Measurements from ENCODE around the gene OSTF1.

The OSTF1 gene

DNA sequence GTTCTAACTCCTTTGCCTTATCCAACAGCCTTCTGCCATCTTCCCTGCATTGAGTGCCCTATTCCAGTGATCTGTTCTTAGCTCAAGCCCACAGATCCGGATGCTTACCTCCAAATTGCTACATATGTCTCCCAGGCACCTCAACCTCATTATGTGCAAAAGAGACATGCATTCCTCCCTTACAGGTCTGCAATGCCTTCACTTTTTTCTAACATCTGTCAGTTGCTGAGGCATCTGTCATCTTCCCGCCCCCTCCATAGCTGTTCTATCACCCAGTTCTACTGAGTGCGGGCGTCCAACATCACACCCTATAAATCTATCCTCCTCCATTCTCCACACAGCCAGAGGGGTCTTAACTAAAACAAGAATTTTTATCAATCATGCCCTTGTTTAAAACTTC, 20.4 kb upstream of the OSTF1 start:
- Mint-ChIP-seq H3K4me1 (ENCODE audit: low read depth) (no peaks in the 10 kb centered on the region), H3K36me3 (ENCODE audit: low read depth) (peaks cover 55% of the 10 kb centered on the region), H3K4me3 (no peak overlapping the region), H3K27ac (no peak overlapping the region), H3K27me3 (no peaks in the 10 kb centered on the region), H3K9me3 (no peaks in the 10 kb centered on the region)
- intact Hi-C loops (cut with micrococcal nuclease): no loop called here

DNA sequence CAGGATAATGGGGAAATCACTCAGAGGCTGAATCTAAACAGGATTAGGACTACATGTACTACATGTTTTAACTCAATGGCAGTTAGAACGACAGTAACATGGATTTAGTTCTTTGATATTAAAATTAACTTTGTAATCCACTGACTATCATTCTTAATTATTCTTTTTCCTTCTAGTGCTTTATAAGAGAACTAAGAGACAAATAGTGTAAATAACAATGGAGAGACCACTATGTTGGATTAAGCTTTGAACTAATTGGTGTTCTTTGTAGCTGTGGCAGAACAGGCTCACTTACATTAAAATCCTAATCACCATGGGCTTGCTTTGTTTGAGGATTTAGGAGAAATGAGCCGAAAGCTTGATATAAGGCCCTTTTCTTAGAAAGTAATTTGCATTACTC, 19.1 kb upstream of the OSTF1 start:
- no peak overlapping the region for H3K27ac Mint-ChIP-seq
- H3K4me3 Mint-ChIP-seq: no peak overlapping the region
- H3K9me3 Mint-ChIP-seq: no peaks in the 10 kb centered on the region
- H3K27me3 Mint-ChIP-seq: no peaks in the 10 kb centered on the region
- H3K36me3 Mint-ChIP-seq (ENCODE audit: low read depth): peaks cover 57% of the 10 kb centered on the region
- no peaks in the 10 kb centered on the region for H3K4me1 Mint-ChIP-seq (ENCODE audit: low read depth)
- intact Hi-C loops (cut with micrococcal nuclease): no loop called here

DNA sequence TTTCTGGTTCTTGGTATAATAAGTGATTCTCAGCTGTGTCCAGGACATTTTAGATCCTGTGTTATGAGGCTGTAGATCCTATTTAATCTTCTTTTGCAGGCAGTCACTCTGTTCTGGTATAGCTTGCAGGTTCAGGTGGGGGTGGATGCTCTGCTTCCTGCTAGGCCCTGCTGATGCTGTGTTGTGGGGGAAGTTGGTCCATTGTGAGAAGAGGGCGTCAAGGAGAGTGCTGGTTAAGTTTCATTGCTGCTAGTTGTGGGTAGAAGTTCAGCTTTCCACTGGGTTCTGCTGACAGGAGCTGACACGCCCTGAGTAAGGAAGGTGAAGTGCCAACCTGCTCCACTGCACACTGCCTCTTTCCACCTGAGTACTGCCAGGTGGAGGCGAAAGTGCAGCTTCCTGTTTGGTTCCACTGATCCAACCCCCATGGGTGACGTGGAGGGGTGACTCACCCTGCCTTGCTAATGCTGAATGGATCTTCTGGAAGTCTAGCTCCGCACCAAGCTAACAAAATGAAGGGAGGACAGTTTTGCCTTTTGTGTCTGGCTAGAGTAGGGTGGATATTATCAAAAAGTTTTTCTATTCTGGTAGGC, 16.7 kb upstream of the OSTF1 start:
- no peaks in the 10 kb centered on the region for H3K9me3 Mint-ChIP-seq
- peaks cover 53% of the 10 kb centered on the region for H3K36me3 Mint-ChIP-seq (ENCODE audit: low read depth)
- H3K27me3 Mint-ChIP-seq: no peaks in the 10 kb centered on the region
- no peak overlapping the region for H3K27ac Mint-ChIP-seq
- intact Hi-C loops (cut with micrococcal nuclease): no loop called here
- no peak overlapping the region for H3K4me3 Mint-ChIP-seq
- no peaks in the 10 kb centered on the region for H3K4me1 Mint-ChIP-seq (ENCODE audit: low read depth)

DNA sequence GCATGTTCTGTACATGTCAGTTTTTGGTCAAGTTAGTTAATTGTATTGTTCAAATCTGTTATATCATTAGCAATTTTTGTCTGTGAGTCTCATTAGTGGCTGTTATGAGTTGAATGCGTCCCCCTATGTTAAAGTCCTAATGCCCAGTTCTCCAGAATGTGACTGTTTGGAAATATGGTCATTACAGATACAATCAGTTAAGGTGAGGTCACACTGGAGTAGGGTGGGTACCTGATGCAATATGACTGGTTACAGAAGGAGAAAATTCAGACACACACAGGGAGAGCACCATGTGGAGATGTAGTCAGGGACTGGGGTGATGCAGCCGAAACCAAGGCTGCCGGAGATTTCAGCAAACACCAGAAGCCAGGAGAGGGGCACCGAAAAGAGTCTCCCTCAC, 15.4 kb upstream of the OSTF1 start:
- Mint-ChIP-seq H3K9me3 (no peaks in the 10 kb centered on the region), H3K27me3 (no peaks in the 10 kb centered on the region), H3K27ac (no peak overlapping the region), H3K4me3 (no peak overlapping the region), H3K36me3 (ENCODE audit: low read depth) (peaks cover 40% of the 10 kb centered on the region), H3K4me1 (ENCODE audit: low read depth) (no peaks in the 10 kb centered on the region)
- intact Hi-C loops (cut with micrococcal nuclease): no loop called here

DNA sequence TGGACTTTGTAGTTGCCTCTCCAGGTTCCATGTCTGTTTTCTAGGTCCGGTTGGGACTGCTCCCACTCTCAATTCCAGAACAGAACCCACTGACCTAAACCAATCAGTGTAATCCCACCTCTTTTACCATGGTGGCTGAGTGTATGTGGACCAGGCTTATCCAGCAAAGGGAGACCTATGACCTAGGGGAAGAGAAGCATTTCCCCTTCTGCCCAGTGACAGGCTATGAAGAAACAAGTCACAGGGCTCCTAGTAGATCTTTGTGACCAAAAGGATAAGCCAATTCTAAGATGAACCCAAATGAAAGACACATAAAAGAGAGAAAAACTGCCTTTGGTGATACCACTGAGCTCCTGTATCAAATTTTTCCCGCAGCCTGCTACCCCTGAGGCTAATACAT, 6.7 kb upstream of the OSTF1 start:
- Mint-ChIP-seq H3K36me3 (ENCODE audit: low read depth) (peaks cover 49% of the 10 kb centered on the region), H3K27ac (peak overlapping the region; percentile 2), H3K27me3 (no peaks in the 10 kb centered on the region), H3K4me1 (ENCODE audit: low read depth) (peaks cover 28% of the 10 kb centered on the region), H3K9me3 (no peaks in the 10 kb centered on the region), H3K4me3 (no peak overlapping the region)
- intact Hi-C loops (cut with micrococcal nuclease): no loop called here

DNA sequence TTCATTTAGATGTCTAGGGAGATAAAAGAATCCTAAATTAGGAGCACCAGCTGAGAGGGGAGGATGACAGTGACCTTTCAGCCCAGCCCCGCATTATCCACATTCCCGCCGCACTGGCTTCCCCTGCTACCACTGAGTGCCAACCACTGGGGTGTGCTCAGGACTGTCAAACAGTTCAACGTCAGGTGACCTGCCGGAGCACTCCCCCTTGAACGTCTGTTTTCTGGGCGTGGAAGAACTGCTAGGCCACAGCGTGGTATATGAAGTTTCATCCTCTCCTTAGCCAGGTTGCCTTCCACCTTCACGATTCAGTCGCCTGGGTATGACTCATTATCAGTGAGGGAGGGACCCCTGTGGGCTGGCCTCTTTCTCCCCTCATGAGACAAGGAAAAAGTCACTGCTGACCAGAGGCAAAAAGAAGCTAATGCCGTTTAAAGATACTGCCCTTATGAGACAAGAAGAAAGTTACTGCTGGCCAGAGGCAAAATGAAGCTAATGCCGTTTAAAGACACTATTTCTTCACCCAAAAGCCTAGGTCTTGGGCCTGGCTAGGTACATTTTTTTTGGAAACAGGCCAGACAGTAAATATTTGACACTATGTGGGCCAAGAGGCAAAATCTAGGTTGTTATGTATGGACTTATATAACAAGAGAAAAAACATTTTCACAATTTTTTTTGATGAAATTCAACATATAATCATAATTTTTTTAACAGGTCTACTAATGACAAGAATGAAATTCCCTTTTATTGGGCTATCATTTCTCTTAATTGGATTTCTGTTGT, 4.9 kb upstream of the OSTF1 start:
- intact Hi-C loops (cut with micrococcal nuclease): no loop called here
- H3K9me3 Mint-ChIP-seq: no peaks in the 10 kb centered on the region
- H3K27me3 Mint-ChIP-seq: no peaks in the 10 kb centered on the region
- no peak overlapping the region for H3K4me3 Mint-ChIP-seq
- H3K4me1 Mint-ChIP-seq (ENCODE audit: low read depth): peaks cover 32% of the 10 kb centered on the region
- H3K27ac Mint-ChIP-seq: no peak overlapping the region
- peaks cover 53% of the 10 kb centered on the region for H3K36me3 Mint-ChIP-seq (ENCODE audit: low read depth)

DNA sequence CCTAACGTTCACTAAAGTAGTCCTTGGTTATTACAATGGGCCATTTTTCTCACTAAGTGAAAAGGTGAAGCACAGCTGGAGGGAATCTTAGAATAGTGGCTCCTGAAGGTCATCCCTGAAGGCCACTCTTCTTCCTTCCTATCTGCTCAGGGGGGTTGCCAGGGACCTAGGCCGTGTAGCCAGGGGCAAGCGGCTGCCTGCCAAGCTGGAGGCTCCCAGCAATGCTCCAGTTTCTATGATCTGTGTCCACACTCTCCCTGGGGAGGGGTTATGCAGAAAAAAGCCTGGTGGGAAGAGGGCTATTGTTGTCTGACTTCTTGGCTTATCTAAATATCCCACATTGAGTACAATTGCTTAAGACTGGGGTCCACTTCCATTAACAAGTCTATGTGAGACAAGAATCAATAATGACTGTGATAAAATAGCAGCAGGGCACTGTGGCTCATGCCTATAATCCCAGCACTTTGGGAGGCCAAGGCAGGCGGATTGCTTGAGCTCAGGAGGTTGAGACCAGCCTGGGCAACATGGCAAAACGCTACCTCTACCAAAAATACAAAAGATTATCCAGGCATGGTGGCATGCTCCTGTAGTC, 4.1 kb upstream of the OSTF1 start:
- H3K27me3 Mint-ChIP-seq: no peaks in the 10 kb centered on the region
- H3K4me1 Mint-ChIP-seq (ENCODE audit: low read depth): peaks cover 32% of the 10 kb centered on the region
- peaks cover 59% of the 10 kb centered on the region for H3K36me3 Mint-ChIP-seq (ENCODE audit: low read depth)
- no peak overlapping the region for H3K27ac Mint-ChIP-seq
- no peaks in the 10 kb centered on the region for H3K9me3 Mint-ChIP-seq
- H3K4me3 Mint-ChIP-seq: no peak overlapping the region
- intact Hi-C loops (cut with micrococcal nuclease): no loop called here

DNA sequence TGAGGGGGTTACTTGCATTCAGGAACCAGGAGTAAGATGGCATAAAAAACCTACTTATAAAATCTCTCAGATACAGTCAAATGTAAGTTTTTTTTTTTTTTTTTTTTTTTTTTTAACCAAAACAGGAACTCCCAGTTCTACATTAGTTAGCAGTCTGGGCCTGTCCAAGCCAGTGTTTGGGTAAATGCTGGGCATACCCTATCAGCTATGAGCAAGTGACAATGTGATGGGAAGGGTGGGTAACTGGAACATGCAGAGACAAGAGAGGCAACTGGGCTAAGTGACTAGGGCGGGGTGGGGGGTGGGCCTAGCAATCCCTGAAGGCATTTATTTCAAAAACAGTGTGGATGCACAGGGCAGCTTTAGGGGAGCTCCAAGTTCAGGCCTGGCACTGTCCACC, 2.7 kb upstream of the OSTF1 start:
- intact Hi-C loops (cut with micrococcal nuclease): loop anchor here (5.0 kb wide), 2 partner anchors 133 to 1933 kb away; partner anchors contain the start of genes ANXA1 and C9orf40
- H3K4me3 Mint-ChIP-seq: peak overlapping the region; percentile 80
- peaks cover 55% of the 10 kb centered on the region for H3K36me3 Mint-ChIP-seq (ENCODE audit: low read depth)
- H3K9me3 Mint-ChIP-seq: no peaks in the 10 kb centered on the region
- H3K27me3 Mint-ChIP-seq: no peaks in the 10 kb centered on the region
- H3K27ac Mint-ChIP-seq: peak overlapping the region; percentile 84
- peaks cover 32% of the 10 kb centered on the region for H3K4me1 Mint-ChIP-seq (ENCODE audit: low read depth)

DNA sequence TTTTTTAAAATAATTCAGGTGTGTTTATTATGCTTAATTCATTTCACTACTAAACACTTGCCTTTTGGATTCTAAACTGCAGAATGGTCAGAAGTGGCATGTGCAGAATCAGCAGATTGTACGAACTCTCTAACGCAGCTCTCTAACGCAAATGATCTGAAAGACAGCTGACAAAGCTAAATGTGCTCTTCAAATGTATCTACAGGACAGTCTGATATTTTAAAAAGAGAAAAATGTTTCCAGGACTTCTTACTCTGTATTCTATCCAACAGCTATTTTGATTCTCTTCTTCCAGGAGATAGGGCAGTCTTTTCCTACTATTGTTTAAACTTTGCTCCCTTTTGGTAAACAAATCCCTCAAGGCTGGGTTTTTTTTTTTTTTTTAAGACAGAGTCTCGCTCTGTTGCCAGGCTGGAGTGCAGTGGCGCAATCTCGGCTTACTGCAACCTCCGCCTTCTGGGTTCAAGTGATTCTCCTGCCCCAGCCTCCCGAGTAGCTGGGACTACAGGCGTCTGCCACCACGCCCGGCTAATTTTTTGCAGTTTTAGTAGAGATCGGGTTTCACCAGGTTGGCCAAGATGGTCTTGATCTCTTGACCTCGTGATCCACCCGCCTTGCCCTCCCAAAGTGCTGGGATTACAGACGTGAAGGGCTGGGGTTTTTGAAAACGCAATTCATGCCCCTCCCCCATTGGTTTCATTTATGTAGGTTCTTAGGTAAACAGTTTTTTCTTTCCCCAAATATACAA, 1.6 kb upstream of the OSTF1 start:
- Mint-ChIP-seq H3K4me1 (ENCODE audit: low read depth) (peaks cover 40% of the 10 kb centered on the region), H3K4me3 (peak overlapping the region; percentile 80), H3K9me3 (no peaks in the 10 kb centered on the region), H3K27me3 (no peaks in the 10 kb centered on the region), H3K27ac (peak overlapping the region; percentile 84), H3K36me3 (ENCODE audit: low read depth) (peaks cover 52% of the 10 kb centered on the region)
- intact Hi-C loops (cut with micrococcal nuclease): loop anchor here (5.0 kb wide), 2 partner anchors 134 to 1934 kb away; partner anchors contain the start of genes ANXA1 and C9orf40

DNA sequence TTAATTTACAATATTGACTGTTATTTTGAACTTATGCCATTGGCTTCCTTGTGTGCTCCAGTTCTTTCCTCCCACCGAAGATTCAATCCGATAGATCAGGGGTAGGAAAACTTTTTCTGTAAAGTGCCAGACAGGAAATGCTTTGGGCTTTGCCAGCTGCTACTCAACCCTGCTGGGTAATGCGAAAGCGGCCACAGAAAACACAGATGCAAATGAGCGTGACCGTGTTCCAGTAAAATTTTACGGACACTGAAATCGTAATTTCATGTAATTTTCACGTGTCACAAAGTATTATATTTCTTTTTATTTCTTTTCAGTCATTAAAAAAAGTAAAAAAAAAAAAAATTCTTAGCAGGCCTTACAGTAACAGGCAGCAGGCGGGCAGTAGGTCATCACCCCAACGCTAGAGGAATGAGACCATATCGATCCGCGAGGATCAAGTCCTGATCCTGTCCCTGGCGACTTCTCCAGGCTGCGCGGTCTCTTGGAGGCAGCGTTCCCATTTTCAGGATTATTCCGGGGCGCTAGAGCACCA, 958 bp upstream of the OSTF1 start:
- H3K9me3 Mint-ChIP-seq: no peaks in the 10 kb centered on the region
- intact Hi-C loops (cut with micrococcal nuclease): loop anchor here (5.0 kb wide), 2 partner anchors 135 to 1935 kb away; partner anchors contain the start of genes ANXA1 and C9orf40
- H3K27ac Mint-ChIP-seq: peak overlapping the region; percentile 84
- H3K36me3 Mint-ChIP-seq (ENCODE audit: low read depth): peaks cover 52% of the 10 kb centered on the region
- peak overlapping the region; percentile 80 for H3K4me3 Mint-ChIP-seq
- no peaks in the 10 kb centered on the region for H3K27me3 Mint-ChIP-seq
- H3K4me1 Mint-ChIP-seq (ENCODE audit: low read depth): peaks cover 40% of the 10 kb centered on the region

DNA sequence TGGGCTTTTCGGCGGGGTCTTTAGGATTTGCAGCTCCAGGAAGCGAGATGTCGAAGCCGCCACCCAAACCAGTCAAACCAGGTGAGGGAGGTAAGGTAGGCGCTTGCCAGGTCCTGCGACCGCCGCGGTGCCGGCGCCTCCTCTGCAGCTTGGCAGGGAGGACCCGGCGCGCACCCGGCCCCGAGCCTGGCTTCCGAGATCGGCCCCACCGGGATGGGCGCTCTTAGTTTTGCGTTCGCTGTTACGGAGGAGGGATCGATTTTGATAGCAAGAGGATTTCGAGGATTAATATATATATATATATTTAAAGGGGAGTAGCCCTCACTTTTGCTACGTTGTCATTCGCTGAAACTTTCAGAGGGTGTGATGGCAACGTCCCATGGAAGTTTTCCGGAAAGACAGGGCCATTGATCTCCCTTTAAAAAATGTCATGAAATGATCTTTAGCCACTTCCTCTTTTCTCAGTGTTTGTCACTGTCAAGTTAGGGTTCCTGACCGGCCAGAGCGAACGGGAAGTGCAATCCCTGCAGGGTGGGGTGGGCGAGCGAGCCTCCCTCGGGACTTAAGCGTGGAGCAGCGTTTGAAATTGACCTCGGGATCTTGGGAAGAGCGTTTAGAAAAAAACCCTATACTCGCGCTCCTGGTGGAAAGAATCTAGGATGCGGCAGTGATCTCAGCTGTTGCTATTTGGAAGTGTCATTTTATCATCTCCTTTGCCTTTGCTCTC, 495 bp downstream of the OSTF1 start:
- no peaks in the 10 kb centered on the region for H3K9me3 Mint-ChIP-seq

DNA sequence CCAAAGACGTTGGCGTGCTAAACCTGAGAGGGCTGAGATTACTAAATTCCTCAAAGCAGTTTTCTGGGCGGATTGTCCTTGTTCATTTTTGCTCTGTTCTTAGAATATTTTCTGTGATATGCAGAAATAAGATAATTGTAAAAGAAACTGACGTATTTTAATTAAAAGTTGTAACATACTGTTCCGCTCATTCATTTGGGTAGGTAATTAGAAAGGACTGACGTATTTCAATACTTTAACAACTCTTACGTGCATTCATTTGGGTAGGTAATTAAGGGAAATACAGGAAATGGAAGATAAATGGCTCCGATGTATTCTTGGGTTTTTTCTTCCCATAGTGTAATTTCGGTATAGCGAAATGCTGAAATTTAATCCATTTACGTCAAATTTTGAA, 1.1 kb downstream of the OSTF1 start:
- intact Hi-C loops (cut with micrococcal nuclease): loop anchor here (2.0 to 5.0 kb wide), 4 partner anchors 59 to 1937 kb away; partner anchors contain the start of genes ANXA1, C9orf40 and CARNMT1
- peak overlapping the region; percentile 80 for H3K4me3 Mint-ChIP-seq
- H3K4me1 Mint-ChIP-seq (ENCODE audit: low read depth): peaks cover 47% of the 10 kb centered on the region
- H3K27ac Mint-ChIP-seq: peak overlapping the region; percentile 84
- H3K36me3 Mint-ChIP-seq (ENCODE audit: low read depth): peaks cover 48% of the 10 kb centered on the region
- no peaks in the 10 kb centered on the region for H3K9me3 Mint-ChIP-seq
- no peaks in the 10 kb centered on the region for H3K27me3 Mint-ChIP-seq

More for the DNA sequence above, 495 bp downstream of the OSTF1 start:
- peak overlapping the region; percentile 80 for H3K4me3 Mint-ChIP-seq
- H3K4me1 Mint-ChIP-seq (ENCODE audit: low read depth): peaks cover 46% of the 10 kb centered on the region
- no peaks in the 10 kb centered on the region for H3K27me3 Mint-ChIP-seq
- peaks cover 48% of the 10 kb centered on the region for H3K36me3 Mint-ChIP-seq (ENCODE audit: low read depth)
- intact Hi-C loops (cut with micrococcal nuclease): loop anchor here (2.0 to 5.0 kb wide), 4 partner anchors 60 to 1937 kb away; partner anchors contain the start of genes ANXA1, C9orf40 and CARNMT1
- peak overlapping the region; percentile 84 for H3K27ac Mint-ChIP-seq

DNA sequence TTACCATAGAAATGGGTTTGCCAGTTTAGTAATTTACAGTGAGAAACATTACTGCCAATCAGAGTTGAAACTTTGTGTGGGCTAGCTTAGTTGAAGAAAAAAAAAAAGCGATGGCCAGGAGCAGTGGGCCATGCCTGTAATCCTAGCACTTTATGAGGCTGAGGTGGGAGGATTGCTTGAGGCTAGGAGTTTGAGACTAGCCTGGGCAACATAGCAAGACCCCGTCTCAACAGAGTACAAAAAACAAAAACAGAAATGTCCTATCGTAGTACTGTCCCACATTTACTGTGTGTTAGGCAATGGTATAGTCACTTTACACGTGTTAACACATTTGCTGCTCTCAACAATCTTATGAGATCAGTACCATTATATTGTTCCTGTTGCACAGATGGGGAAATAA, 2.3 kb downstream of the OSTF1 start:
- intact Hi-C loops (cut with micrococcal nuclease): no loop called here
- Mint-ChIP-seq H3K9me3 (no peaks in the 10 kb centered on the region), H3K4me3 (peak overlapping the region; percentile 45), H3K27ac (no peak overlapping the region), H3K27me3 (no peaks in the 10 kb centered on the region), H3K36me3 (ENCODE audit: low read depth) (peaks cover 55% of the 10 kb centered on the region), H3K4me1 (ENCODE audit: low read depth) (peaks cover 57% of the 10 kb centered on the region)
